PC-3 (cell line): ENCODE measurements around the gene C1orf198. TPM values are rescaled to one million over a fixed set of nuclear protein-coding genes. Genes with fewer than 3 reads are reported as not detected.

Experiments used
- ATAC-seq: fragments of 200-7000 bp; cut with Tn5 transposase; 2 replicates; pipeline ENCODE4 v1.9.1; 2020; ENCODE audit warnings: mild to moderate bottlenecking, moderate library complexity
- BruUV-seq: library from RNA; stranded (reverse); fragments of 400-500 nt; replicated peaks from 2 replicates; lab custom pipeline; 2021; lab: Mats Ljungman, UMichigan
- CTCF ChIA-PET: fragments of 300-600 bp; sonication (Branson Sonifier 250); formaldehyde crosslinking; loops from one replicate; lab custom pipeline; 2022; ENCODE audit warnings: antibody characterized with exemption; lab: Charles Lee
- POLR2A ChIA-PET: fragments of 300-600 bp; sonication (Branson Sonifier 250); formaldehyde crosslinking; loops from one replicate; lab custom pipeline; 2022; ENCODE audit warnings: antibody characterized with exemption; ENCODE audit not compliant: unreplicated experiment; lab: Charles Lee
- DNase-seq: peaks from one replicate; pipeline ENCODE4 v3.0.0-alpha.2; 2015
- H2AFZ ChIP-seq: fragments of 300-600 bp; sonication (generic); 2 replicates; pipeline ENCODE4 v1.6.0; 2016; ENCODE audit warnings: antibody characterized with exemption, low read length
- H3F3A ChIP-seq: fragments of 300-600 bp; sonication (generic); one replicate; pipeline ENCODE4 v1.6.0; 2017; ENCODE audit warnings: antibody characterized with exemption, low read length, control low read depth, mild to moderate bottlenecking; ENCODE audit not compliant: unreplicated experiment
- H3K27ac ChIP-seq: fragments of 300-600 bp; sonication (generic); 2 replicates; pipeline ENCODE4 v1.5.1; 2016; ENCODE audit warnings: mild to moderate bottlenecking, low read length
- H3K27me3 ChIP-seq: fragments of 300-600 bp; sonication (generic); 2 replicates; pipeline ENCODE4 v1.6.1; 2016; ENCODE audit warnings: low read length, mixed read lengths
- H3K36me3 ChIP-seq: fragments of 300-600 bp; sonication (generic); 2 replicates; pipeline ENCODE4 v1.6.1; 2016; ENCODE audit warnings: low read depth, mixed run types, low read length, mixed read lengths
- H3K4me1 ChIP-seq: fragments of 300-600 bp; sonication (generic); 2 replicates; pipeline ENCODE4 v1.5.1; 2016; ENCODE audit warnings: low read length; ENCODE audit not compliant: insufficient read depth
- H3K4me2 ChIP-seq: fragments of 300-600 bp; sonication (generic); 2 replicates; pipeline ENCODE4 v1.6.0; 2016; ENCODE audit warnings: low read length
- H3K4me3 ChIP-seq: fragments of 300-600 bp; sonication (generic); 2 replicates; pipeline ENCODE4 v1.5.1; 2016; ENCODE audit warnings: mild to moderate bottlenecking, low read length, mixed read lengths
- H3K79me2 ChIP-seq: fragments of 300-600 bp; sonication (generic); 2 replicates; pipeline ENCODE4 v1.6.1; 2017; ENCODE audit warnings: low read length, mixed read lengths
- H3K9ac ChIP-seq: fragments of 300-600 bp; sonication (generic); 2 replicates; pipeline ENCODE4 v1.6.0; 2016; ENCODE audit warnings: mild to moderate bottlenecking, low read length
- H3K9me2 ChIP-seq: fragments of 300-600 bp; sonication (generic); replicated peaks from 2 replicates; pipeline ENCODE4 v1.6.1; 2016; ENCODE audit warnings: mixed run types, low read length, mixed read lengths
- H3K9me3 ChIP-seq: fragments of 300-600 bp; sonication (generic); 2 replicates; pipeline ENCODE4 v1.6.1; 2016; ENCODE audit warnings: low read length, mixed read lengths
- H4K20me1 ChIP-seq: fragments of 300-600 bp; sonication (generic); 2 replicates; pipeline ENCODE4 v1.6.1; 2016; ENCODE audit warnings: low read length, mixed read lengths
- EZH2 ChIP-seq: fragments of 300-600 bp; sonication (generic); IDR thresholded peaks from one replicate; pipeline ENCODE4 v1.6.1; 2017; ENCODE audit warnings: antibody characterized with exemption, mild to moderate bottlenecking, low read length; ENCODE audit not compliant: unreplicated experiment
- EZH2phosphoT487 ChIP-seq: fragments of 300-600 bp; sonication (generic); IDR thresholded peaks from 2 replicates; pipeline ENCODE4 v1.6.1; 2018; ENCODE audit warnings: mild to moderate bottlenecking, antibody characterized with exemption, low read length, borderline replicate concordance
- intact Hi-C: fragments of 100-400 bp; cut with micrococcal nuclease; formaldehyde crosslinking; loops from 2 replicates; pipeline ENCODE4 v1.9.0; 2023
- total RNA-seq: library from RNA; depleted of rRNA; stranded (reverse); fragments of >200 nt; gene quantifications from 2 replicates; pipeline ENCODE4 v1.2.3, GENCODE V29; 2014
- TF ChIP-seq, protein P1 (sequence below): fragments of 300-600 bp; sonication (generic); conservative IDR thresholded peaks from 2 replicates; pipeline ENCODE4 v1.5.1; 2017; ENCODE audit warnings: antibody characterized with exemption, low read depth, mild to moderate bottlenecking, low read length

The C1orf198 gene
- total RNA-seq, 1 experiment from 2014 or later: 24.8 TPM

DNA sequence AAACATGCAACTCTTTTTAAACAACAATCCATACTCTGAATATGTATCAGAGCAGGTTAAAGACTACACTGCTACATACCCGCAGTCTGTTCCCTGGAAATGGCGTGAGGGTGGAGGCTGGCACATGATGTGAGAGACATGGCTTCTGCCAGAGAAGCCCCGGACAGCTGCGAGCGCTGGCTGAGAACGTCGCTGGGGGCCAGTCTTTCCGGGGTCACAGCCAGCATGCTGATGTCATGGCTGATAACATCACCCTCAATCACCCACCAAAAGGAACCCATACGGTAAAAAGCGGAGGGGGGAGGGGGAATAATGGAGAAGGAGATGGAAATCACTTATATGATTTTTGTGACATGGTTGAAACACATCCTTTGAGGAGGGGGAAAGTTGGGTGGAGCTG is 29.1 kb downstream of the C1orf198 start:
- no TSS peak for BruUV-seq
- Histone ChIP-seq H3K4me2 (no peak overlapping the region), H3K4me1 (no peaks in the 10 kb centered on the region), H3K36me3 (no peaks in the 10 kb centered on the region), H4K20me1 (no peaks in the 10 kb centered on the region), H3K9me2 (no peaks in the 10 kb centered on the region), H3K9me3 (no peaks in the 10 kb centered on the region), H3K9ac (no peak overlapping the region), H3K4me3 (no peak overlapping the region), H3K27ac (no peak overlapping the region), H3K79me2 (no peaks in the 10 kb centered on the region), H3F3A (no peaks in the 10 kb centered on the region), H2AFZ (no peak overlapping the region), H3K27me3 (no peaks in the 10 kb centered on the region)
- CTCF ChIA-PET: no interaction called here
- TF ChIP-seq EZH2: no peak
- TF ChIP-seq, protein P1, sequence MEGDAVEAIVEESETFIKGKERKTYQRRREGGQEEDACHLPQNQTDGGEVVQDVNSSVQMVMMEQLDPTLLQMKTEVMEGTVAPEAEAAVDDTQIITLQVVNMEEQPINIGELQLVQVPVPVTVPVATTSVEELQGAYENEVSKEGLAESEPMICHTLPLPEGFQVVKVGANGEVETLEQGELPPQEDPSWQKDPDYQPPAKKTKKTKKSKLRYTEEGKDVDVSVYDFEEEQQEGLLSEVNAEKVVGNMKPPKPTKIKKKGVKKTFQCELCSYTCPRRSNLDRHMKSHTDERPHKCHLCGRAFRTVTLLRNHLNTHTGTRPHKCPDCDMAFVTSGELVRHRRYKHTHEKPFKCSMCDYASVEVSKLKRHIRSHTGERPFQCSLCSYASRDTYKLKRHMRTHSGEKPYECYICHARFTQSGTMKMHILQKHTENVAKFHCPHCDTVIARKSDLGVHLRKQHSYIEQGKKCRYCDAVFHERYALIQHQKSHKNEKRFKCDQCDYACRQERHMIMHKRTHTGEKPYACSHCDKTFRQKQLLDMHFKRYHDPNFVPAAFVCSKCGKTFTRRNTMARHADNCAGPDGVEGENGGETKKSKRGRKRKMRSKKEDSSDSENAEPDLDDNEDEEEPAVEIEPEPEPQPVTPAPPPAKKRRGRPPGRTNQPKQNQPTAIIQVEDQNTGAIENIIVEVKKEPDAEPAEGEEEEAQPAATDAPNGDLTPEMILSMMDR: no peak
- no peak for TF ChIP-seq EZH2phosphoT487
- POLR2A ChIA-PET: no interaction called here
- DNase-seq: no peak
- no peak for ATAC-seq
- intact Hi-C loops: no loop called here

- POLR2A ChIA-PET: no interaction called here
These were observed 31.5 kb downstream of the C1orf198 start for GRCh38 chr1:230836793-230837192.

GRCh38 chr1:230836347-230836746 is 32.0 kb downstream of the C1orf198 start:
- Histone ChIP-seq H3K4me1 (no peaks in the 10 kb centered on the region), H3K36me3 (no peaks in the 10 kb centered on the region), H3K9ac (no peak overlapping the region), H3F3A (no peaks in the 10 kb centered on the region), H3K79me2 (no peaks in the 10 kb centered on the region), H3K27me3 (no peaks in the 10 kb centered on the region), H4K20me1 (no peaks in the 10 kb centered on the region), H2AFZ (no peak overlapping the region), H3K4me3 (no peak overlapping the region), H3K27ac (no peak overlapping the region), H3K4me2 (no peak overlapping the region), H3K9me3 (no peaks in the 10 kb centered on the region), H3K9me2 (no peaks in the 10 kb centered on the region)
- intact Hi-C loops: no loop called here
- DNase-seq: no peak
- CTCF ChIA-PET: no interaction called here
- POLR2A ChIA-PET: no interaction called here
- no peak for ATAC-seq
- BruUV-seq: no TSS peak
- no peak for TF ChIP-seq EZH2phosphoT487
- TF ChIP-seq EZH2: no peak
- TF ChIP-seq, protein P1: no peak

More at GRCh38 chr1:230836793-230837192, 31.5 kb downstream of the C1orf198 start:
- no TSS peak for BruUV-seq
- Histone ChIP-seq H3K4me3 (no peak overlapping the region), H3K27me3 (no peaks in the 10 kb centered on the region), H3K79me2 (no peaks in the 10 kb centered on the region), H3K9ac (no peak overlapping the region), H2AFZ (no peak overlapping the region), H4K20me1 (no peaks in the 10 kb centered on the region), H3F3A (no peaks in the 10 kb centered on the region), H3K27ac (no peak overlapping the region), H3K9me3 (no peaks in the 10 kb centered on the region), H3K4me1 (no peaks in the 10 kb centered on the region), H3K36me3 (no peaks in the 10 kb centered on the region), H3K9me2 (no peaks in the 10 kb centered on the region), H3K4me2 (no peak overlapping the region)
- TF ChIP-seq EZH2phosphoT487 (no peak), EZH2 (no peak)
- TF ChIP-seq, protein P1: no peak
- DNase-seq (no peak), ATAC-seq (no peak)
- CTCF ChIA-PET: no interaction called here
- intact Hi-C loops: no loop called here
